Measurements from ENCODE around the gene SHKBP1. TPM values are rescaled to one million over a fixed set of nuclear protein-coding genes. Genes with fewer than 3 reads are reported as not detected.

SHKBP1 gene
- total and polyA plus RNA-seq, 2 of the 8 experiments (the other 6 are each of a cell fraction or from before 2014, with no cell fraction given), result 74.6 to 98.8 TPM

DNA sequence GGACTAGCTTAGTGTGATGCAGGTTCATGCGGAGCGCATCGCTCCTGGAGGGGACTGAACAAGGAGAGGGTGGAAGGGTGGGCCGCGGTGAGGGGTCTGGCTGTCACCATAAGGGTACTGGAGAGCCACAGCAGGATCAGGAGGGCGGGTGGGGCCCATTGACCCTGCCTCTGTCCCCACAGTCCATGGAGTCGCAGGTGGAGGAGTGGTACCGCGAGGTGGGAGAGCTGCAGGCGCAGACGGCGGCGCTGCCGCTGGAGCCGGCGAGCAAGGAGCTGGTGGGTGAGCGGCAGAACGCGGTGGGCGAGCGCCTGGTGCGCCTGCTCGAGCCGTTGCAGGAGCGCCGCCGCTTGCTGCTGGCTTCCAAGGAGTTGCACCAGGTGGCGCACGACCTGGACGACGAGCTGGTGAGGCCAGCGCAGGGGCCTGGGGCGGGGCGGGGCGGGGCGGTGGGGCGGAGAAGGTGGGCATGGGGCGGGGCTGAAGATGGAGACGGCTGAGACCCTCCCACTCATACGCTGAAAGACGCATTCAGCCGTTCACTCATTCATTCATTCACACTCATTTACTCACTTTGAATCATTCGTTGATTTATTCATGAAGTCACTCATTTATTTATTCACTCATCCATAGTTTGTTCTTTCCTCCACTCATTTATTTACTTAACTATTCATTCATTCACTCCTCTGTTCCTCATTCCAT lies 27.5 kb upstream of the SHKBP1 start:
- ChIA-PET POLR2A (ENCODE audit: partially characterized antibody) (interaction anchor here (0.7 to 0.8 kb wide), 3 partner anchors 15 to 1517 kb away, joined by 3 read pairs; partner anchors contain the start of gene FBXO27), CTCF (ENCODE audit: partially characterized antibody) (interaction anchor here (0.6 to 9.2 kb wide), 24 partner anchors 10 to 491 kb away, joined by 3 to 95 read pairs (median 4); no protein-coding TSS in a partner anchor)
- Histone ChIP-seq H3K56ac (replicated peaks; ENCODE audit: insufficient read length, low read depth, low read length) (no peak overlapping the region), H3K4me3 (ENCODE audit: extremely low read depth in 1 of 4, insufficient read depth in 2 of 4, low read depth in 3 of 4, low read length in 4 of 4) (peak overlapping the region in 3 of 4 experiments; percentile 31 to 49 (median 40); a peak in 7 of 8 replicates), H4K91ac (replicated peaks; ENCODE audit: insufficient read length, low read length) (no peak overlapping the region), H2BK12ac (ENCODE audit: low read depth, low read length) (no peak overlapping the region), H2AK5ac (ENCODE audit: low read depth, low read length) (no peak overlapping the region), H3K14ac (ENCODE audit: insufficient read length) (no peak overlapping the region), H3K18ac (ENCODE audit: extremely low read depth, low read length) (peak overlapping the region; percentile 51; the same call in 1 of the 2 replicates), H4K20me1 (replicated peaks in 1 of 2; ENCODE audit: control insufficient read depth in 1 of 2, insufficient read depth in 2 of 2, low read length in 2 of 2) (no peaks in the 10 kb centered on the region), H4K8ac (ENCODE audit: extremely low read depth, insufficient read depth, low read length) (no peak overlapping the region), H3K9me3 (ENCODE audit: insufficient read depth in 2 of 2, low read depth in 1 of 2, low read length in 1 of 2) (peaks cover 0 to 3% of the 10 kb centered on the region in 2 experiments; a peak in 2 of 4 replicates), H3K4me2 (ENCODE audit: insufficient read depth in 1 of 2, low read depth in 2 of 2, low read length in 2 of 2) (peak overlapping the region; percentile 46 to 66), H3K79me1 (ENCODE audit: low read depth, low read length) (no peaks in the 10 kb centered on the region), H3K27me3 (replicated peaks in 1 of 4; ENCODE audit: control insufficient read depth in 3 of 4, extremely low read depth in 1 of 4, insufficient read depth in 3 of 4, low read length in 3 of 4) (peaks cover 0 to 26% (median 24%) of the 10 kb centered on the region in 4 experiments; a peak in 6 of 7 replicates), H3K79me2 (ENCODE audit: control insufficient read depth in 1 of 2, insufficient read depth in 2 of 2, low read length in 2 of 2) (no peaks in the 10 kb centered on the region), H3K4me1 (replicated peaks in 1 of 4; ENCODE audit: control insufficient read depth in 3 of 4, insufficient read depth in 4 of 4, low read length in 3 of 4) (peaks cover 0 to 1% (median 0%) of the 10 kb centered on the region in 4 experiments; a peak in 3 of 7 replicates), H3K36me3 (ENCODE audit: control insufficient read depth in 2 of 4, insufficient read depth in 4 of 4, low read length in 3 of 4) (no peaks in the 10 kb centered on the region), H3K4ac (replicated peaks; ENCODE audit: insufficient read length, low read depth, low read length) (no peak overlapping the region), H2BK5ac (ENCODE audit: low read depth, low read length) (no peak overlapping the region), H2BK20ac (ENCODE audit: low read length) (no peak overlapping the region), H2BK15ac (ENCODE audit: low read length) (no peak overlapping the region; the same call in 1 of the 2 replicates), H4K5ac (ENCODE audit: insufficient read length, low read depth, low read length) (peak overlapping the region; percentile 10), H3K27ac (ENCODE audit: low read depth, low read length) (no peak overlapping the region), H2BK120ac (replicated peaks; ENCODE audit: low read depth, low read length) (no peak overlapping the region), H2AFZ (ENCODE audit: low read length) (peak overlapping the region; percentile 17; the same call in 1 of the 2 replicates), H3K23me2 (ENCODE audit: low read depth, low read length) (peaks cover 4% of the 10 kb centered on the region; the same call in 1 of the 2 replicates), H3K23ac (ENCODE audit: insufficient read length) (no peak overlapping the region), H3K9ac (replicated peaks in 1 of 4; ENCODE audit: extremely low read depth in 1 of 4, low read depth in 3 of 4, low read length in 3 of 4) (no peak overlapping the region)
- FAIRE-seq, result no peak
- peak; percentile 73 to 92 for DNase-seq (ENCODE audit: low read depth in 1 of 2, low spot score in 2 of 2)
- 7% methylated on average over 32 of the region's 43 CpGs; no CpG with 5 or more reads in 1 of the 2 experiments for WGBS, 2 experiments (ENCODE audit: extremely low coverage in 1 of 2, insufficient coverage in 1 of 2, insufficient read length in 1 of 2, insufficient replicate concordance in 2 of 2, low coverage in 1 of 2, low lambda C conversion rate in 2 of 2, missing lambda C conversion rate in 1 of 2)
- peak; percentile 66 to 81 (median 80) for TF ChIP-seq CTCF (IDR thresholded peaks at IDR 0.05; ENCODE audit: control extremely low read depth in 1 of 3, insufficient read depth in 1 of 3, low read depth in 1 of 3, low read length in 3 of 3)
- peak; percentile 41 for TF ChIP-seq ASH2L (IDR thresholded peaks at IDR 0.05; ENCODE audit: low read length)
- peak; percentile 41; the same call in 1 of the 2 replicates for TF ChIP-seq RBBP5 (IDR thresholded peaks at IDR 0.05; ENCODE audit: borderline replicate concordance, low read depth, low read length)
- TF ChIP-seq GTF2F1 (IDR thresholded peaks at IDR 0.05; ENCODE audit: borderline replicate concordance, low read depth, low read length), result no peak
- no peak for TF ChIP-seq HDAC6 (IDR thresholded peaks at IDR 0.05; ENCODE audit: low read depth, low read length)
- TF ChIP-seq RAD21 (IDR thresholded peaks at IDR 0.05 in 1 of 2, conservative IDR thresholded peaks at IDR 0.05 in 1 of 2; ENCODE audit: low read depth in 2 of 2, low read length in 2 of 2), result peak; percentile 45 to 59
- TF ChIP-seq CREB1 (IDR thresholded peaks at IDR 0.05), result peak; percentile 69; the same call in 1 of the 2 replicates
